ENCODE results near the gene CTXND2.

CTXND2 gene

DNA sequence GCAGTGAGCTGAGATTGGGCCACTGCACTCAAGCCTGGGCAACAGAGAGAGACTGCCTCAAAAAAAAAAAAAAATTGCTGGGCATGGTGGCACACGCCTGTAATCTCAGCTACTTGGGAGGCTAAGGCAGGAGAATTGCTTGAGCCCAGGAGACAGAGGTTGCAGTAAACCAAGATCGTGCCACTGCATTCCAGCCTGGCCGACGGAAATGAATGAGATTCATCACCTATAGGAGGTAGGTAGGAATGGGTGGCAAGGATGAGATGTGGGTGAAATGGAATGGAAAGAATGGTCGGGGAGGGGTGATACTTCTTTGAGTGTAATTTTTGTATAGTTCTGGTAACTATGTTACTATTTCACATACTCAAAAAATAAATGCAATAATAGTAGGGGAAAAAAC lies 15.4 kb downstream of the CTXND2 start:
- FAIRE-seq = no peak

DNA sequence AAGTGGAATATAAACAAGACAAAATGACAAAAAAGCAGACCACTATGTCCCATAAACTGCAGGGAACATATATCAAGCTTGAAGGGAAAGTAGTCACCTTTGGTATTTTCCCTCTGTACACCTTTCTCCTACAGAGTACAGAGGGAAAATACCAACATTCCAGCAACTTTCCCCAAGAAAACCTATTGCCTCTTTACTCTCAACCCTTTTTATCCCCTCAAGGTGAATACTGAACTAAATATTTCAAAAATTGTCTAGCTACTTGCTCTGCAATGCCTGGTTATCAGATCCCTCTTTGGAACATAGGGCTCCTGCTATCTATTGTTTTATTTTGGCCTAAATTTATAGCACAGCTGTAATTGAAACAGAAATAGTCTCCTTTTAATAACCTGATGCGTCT lies 15.8 kb downstream of the CTXND2 start:
- no peak for DNase-seq (ENCODE audit: insufficient read length)
- no peak for FAIRE-seq
- no peak for TF ChIP-seq TAF1 (IDR thresholded peaks at IDR 0.05; ENCODE audit: borderline replicate concordance, low read depth, low read length)
- TF ChIP-seq POLR2AphosphoS5 (IDR thresholded peaks at IDR 0.05; ENCODE audit: low read depth, low read length) = no peak
- TF ChIP-seq POLR2A (IDR thresholded peaks at IDR 0.05; ENCODE audit: low read depth, low read length) = no peak

More for the DNA sequence above, 15.4 kb downstream of the CTXND2 start:
- TF ChIP-seq POLR2A (IDR thresholded peaks at IDR 0.05; ENCODE audit: low read depth, low read length) (no peak), POLR2AphosphoS5 (IDR thresholded peaks at IDR 0.05; ENCODE audit: low read depth, low read length) (no peak), TAF1 (IDR thresholded peaks at IDR 0.05; ENCODE audit: borderline replicate concordance, low read depth, low read length) (no peak)
- DNase-seq (ENCODE audit: insufficient read length) = no peak

DNA sequence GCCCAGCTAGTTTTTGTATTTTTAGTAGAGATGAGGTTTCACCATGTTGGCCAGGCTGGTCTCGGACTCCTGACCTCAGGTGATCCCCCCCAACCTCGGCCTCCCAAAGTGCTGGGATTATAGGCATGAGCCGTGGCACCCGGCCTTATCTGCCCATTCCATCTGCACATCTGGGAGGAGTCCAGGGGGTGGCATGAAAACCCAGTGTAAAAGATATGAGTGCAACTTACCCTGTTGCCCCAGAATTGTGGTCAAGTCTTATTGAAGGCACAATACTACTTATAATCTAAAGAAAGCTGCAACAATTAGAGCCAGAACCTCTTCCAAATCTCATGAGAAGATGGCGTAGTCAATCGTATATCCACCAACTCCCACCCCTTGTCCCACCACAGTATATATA lies 18.4 kb downstream of the CTXND2 start:
- TF ChIP-seq POLR2A (IDR thresholded peaks at IDR 0.05; ENCODE audit: low read depth, low read length) (no peak), POLR2AphosphoS5 (IDR thresholded peaks at IDR 0.05; ENCODE audit: low read depth, low read length) (no peak), TAF1 (IDR thresholded peaks at IDR 0.05; ENCODE audit: borderline replicate concordance, low read depth, low read length) (no peak)
- FAIRE-seq = no peak
- DNase-seq (ENCODE audit: insufficient read length) = no peak

DNA sequence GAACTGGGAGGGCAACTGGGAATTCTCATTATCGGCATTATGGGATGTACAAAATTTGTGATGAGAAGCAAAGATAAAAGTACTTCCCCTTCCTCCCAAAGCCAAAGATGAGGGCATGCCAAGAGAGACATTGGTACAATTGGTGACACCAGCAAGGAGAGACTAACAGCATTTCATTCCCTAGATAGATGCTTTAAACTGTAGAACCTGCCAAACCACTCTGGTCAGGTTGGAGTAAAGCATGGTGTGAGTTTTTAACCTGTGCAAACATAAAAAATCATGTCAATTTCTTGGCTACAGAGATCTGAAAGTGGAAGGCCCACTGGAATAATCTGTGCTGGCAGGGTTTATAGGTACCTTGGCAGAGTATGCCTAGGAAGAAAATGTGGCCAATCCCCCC lies 19.4 kb downstream of the CTXND2 start:
- no peak for FAIRE-seq
- DNase-seq (ENCODE audit: insufficient read length) = no peak

DNA sequence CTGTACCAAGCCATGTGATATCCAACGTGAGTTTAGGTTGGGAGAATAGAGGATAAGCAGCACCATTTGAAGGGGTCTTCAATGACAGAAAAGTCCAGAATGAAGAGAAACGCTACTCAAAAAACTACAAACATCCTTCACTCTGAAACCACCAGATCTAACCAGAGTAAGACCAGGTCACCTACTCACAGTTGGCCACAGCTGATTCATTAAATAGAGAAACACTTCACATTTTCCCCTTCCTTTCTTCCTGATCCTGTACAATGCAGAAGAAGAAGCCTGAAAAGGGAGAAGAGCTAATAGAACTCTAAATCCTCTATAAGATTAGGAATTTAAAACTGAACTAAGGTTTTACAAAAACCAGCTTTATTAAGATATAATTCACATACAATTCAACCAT lies 19.9 kb downstream of the CTXND2 start:
- FAIRE-seq (no peak), DNase-seq (ENCODE audit: insufficient read length) (no peak)
- TF ChIP-seq TAF1 (IDR thresholded peaks at IDR 0.05; ENCODE audit: borderline replicate concordance, low read depth, low read length) (no peak), POLR2A (IDR thresholded peaks at IDR 0.05; ENCODE audit: low read depth, low read length) (no peak), POLR2AphosphoS5 (IDR thresholded peaks at IDR 0.05; ENCODE audit: low read depth, low read length) (no peak)

More for the DNA sequence above, 19.4 kb downstream of the CTXND2 start:
- TF ChIP-seq TAF1 (IDR thresholded peaks at IDR 0.05; ENCODE audit: borderline replicate concordance, low read depth, low read length) (no peak), POLR2AphosphoS5 (IDR thresholded peaks at IDR 0.05; ENCODE audit: low read depth, low read length) (no peak), POLR2A (IDR thresholded peaks at IDR 0.05; ENCODE audit: low read depth, low read length) (no peak)

GRCh38 chr1:150909585-150910180 lies 22.7 kb downstream of the CTXND2 start:
- FAIRE-seq (no peak), DNase-seq (ENCODE audit: insufficient read length) (no peak)
- TF ChIP-seq POLR2A (IDR thresholded peaks at IDR 0.05; ENCODE audit: low read depth, low read length) (no peak), POLR2AphosphoS5 (IDR thresholded peaks at IDR 0.05; ENCODE audit: low read depth, low read length) (no peak), TAF1 (IDR thresholded peaks at IDR 0.05; ENCODE audit: borderline replicate concordance, low read depth, low read length) (no peak)

DNA sequence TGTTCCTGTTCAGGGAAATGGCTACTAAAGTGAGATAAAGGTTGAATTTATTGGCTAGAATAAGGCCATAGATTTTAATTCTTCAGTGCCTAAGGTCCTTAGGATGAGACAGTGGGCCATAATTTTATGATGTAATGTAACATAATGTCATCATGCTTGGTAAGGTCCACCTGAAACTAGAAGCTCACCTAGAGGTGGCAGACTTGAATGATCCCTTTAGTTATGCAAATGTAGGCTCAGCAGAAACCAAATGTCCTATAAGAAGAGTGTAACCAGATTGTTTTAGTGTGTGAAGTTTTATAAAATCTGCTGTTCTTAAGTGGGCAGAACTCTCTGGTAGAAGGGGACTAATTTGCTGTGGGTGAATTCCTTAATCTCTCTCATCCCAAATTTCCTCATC lies 25.7 kb downstream of the CTXND2 start:
- FAIRE-seq = no peak
- TF ChIP-seq POLR2A (IDR thresholded peaks at IDR 0.05; ENCODE audit: low read depth, low read length) (no peak), POLR2AphosphoS5 (IDR thresholded peaks at IDR 0.05; ENCODE audit: low read depth, low read length) (no peak), TAF1 (IDR thresholded peaks at IDR 0.05; ENCODE audit: borderline replicate concordance, low read depth, low read length) (no peak)
- DNase-seq (ENCODE audit: insufficient read length) = no peak

- FAIRE-seq (no peak), DNase-seq (ENCODE audit: insufficient read length) (no peak)
- TF ChIP-seq POLR2A (IDR thresholded peaks at IDR 0.05; ENCODE audit: low read depth, low read length) (no peak), POLR2AphosphoS5 (IDR thresholded peaks at IDR 0.05; ENCODE audit: low read depth, low read length) (no peak), TAF1 (IDR thresholded peaks at IDR 0.05; ENCODE audit: borderline replicate concordance, low read depth, low read length) (no peak)
Measured at GRCh38 chr1:150917387-150917786, 30.5 kb downstream of the CTXND2 start.

- peak; percentile 85 for FAIRE-seq
- peak; percentile 40 for DNase-seq (ENCODE audit: insufficient read length)
- TF ChIP-seq POLR2A (IDR thresholded peaks at IDR 0.05; ENCODE audit: low read depth, low read length) = no peak
- TF ChIP-seq TAF1 (IDR thresholded peaks at IDR 0.05; ENCODE audit: borderline replicate concordance, low read depth, low read length) = no peak
- TF ChIP-seq POLR2AphosphoS5 (IDR thresholded peaks at IDR 0.05; ENCODE audit: low read depth, low read length) = no peak
Measured at GRCh38 chr1:150922519-150922975, 35.6 kb downstream of the CTXND2 start.

DNA sequence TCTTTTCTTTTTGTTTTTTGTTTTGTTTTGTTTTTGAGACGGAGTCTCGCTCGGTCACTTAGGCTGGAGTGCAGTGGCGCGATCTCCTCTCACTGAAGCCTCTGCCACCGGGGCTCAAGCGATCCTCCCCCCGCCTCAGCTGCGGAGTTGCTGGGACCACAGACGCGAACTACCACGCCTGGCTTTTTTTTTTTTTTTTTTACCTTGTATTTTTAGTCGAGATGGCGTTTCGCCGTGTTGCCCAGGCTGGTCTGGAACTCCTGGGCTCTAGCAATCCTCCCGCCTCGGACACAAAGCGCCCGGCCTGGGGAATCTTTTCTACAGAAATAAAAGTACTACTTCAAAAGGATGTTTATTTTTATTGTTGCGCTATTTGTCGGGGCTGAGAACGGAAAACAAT lies 38.1 kb downstream of the CTXND2 start:
- DNase-seq (ENCODE audit: insufficient read length) = no peak
- no peak for TF ChIP-seq POLR2A (IDR thresholded peaks at IDR 0.05; ENCODE audit: low read depth, low read length)
- TF ChIP-seq POLR2AphosphoS5 (IDR thresholded peaks at IDR 0.05; ENCODE audit: low read depth, low read length) = no peak
- no peak for TF ChIP-seq TAF1 (IDR thresholded peaks at IDR 0.05; ENCODE audit: borderline replicate concordance, low read depth, low read length)
- no peak for FAIRE-seq

DNA sequence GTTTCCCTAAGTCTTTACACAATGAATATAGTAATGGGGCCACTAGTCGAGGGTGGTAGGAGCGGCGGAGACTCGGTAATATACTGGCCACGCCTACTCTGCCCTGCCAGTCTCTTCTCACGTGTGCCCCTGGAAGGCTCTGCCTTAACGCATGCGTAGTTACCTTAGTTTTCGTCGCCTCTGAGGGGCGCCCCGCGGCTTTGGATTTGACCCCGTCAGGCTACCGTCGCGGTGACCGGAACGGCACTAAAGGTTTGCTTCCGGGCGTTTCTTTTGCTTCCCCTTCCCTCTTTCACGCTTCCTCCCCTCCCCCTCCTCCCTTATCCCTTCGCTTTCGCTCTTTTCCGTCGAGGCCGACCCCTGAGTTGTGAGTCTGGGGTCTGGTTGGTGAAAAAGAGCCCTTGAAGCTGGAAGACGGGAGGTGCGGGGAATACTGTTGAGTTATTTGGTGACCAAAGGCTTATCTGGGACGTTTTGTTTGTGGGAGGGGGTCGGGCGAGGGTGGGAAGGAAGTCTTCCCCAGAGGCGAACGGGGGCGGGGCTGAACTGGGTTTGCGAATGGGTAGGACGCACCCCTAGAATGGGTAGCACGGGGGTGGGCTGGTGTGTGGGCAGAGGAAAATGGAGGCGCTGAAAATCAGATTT lies 39.3 kb downstream of the CTXND2 start, which contains the start of gene SETDB1:
SETDB1 (plus strand) TSS at position 267 of the 645 bp plus-strand sequence. CDS start 1,352 bp downstream, outside the sequence.
- FAIRE-seq = peak; percentile 96
- peak; percentile 61 for DNase-seq (ENCODE audit: insufficient read length)
- peak; percentile 61 for TF ChIP-seq POLR2AphosphoS5 (IDR thresholded peaks at IDR 0.05; ENCODE audit: low read depth, low read length)
- peak; percentile 54; the same call in 1 of the 2 replicates for TF ChIP-seq POLR2A (IDR thresholded peaks at IDR 0.05; ENCODE audit: low read depth, low read length)
- peak; percentile 54; the same call in 1 of the 2 replicates for TF ChIP-seq TAF1 (IDR thresholded peaks at IDR 0.05; ENCODE audit: borderline replicate concordance, low read depth, low read length)

DNA sequence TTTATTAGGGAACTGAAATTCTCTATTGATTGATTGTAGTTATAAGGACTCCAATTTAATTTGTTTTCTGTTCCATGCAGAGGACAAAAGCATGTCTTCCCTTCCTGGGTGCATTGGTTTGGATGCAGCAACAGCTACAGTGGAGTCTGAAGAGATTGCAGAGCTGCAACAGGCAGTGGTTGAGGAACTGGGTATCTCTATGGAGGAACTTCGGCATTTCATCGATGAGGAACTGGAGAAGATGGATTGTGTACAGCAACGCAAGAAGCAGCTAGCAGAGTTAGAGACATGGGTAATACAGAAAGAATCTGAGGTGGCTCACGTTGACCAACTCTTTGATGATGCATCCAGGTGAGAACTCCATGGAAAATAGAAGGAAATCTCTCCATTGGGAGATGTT lies 40.7 kb downstream of the CTXND2 start:
- DNase-seq (ENCODE audit: insufficient read length) (no peak), FAIRE-seq (no peak)
- TF ChIP-seq TAF1 (IDR thresholded peaks at IDR 0.05; ENCODE audit: borderline replicate concordance, low read depth, low read length) (no peak), POLR2A (IDR thresholded peaks at IDR 0.05; ENCODE audit: low read depth, low read length) (no peak), POLR2AphosphoS5 (IDR thresholded peaks at IDR 0.05; ENCODE audit: low read depth, low read length) (no peak)
